ENCODE measurements around the gene MTHFR.

MTHFR gene

GRCh38 chr1:11837767-11838348 lies 32.1 kb upstream of the MTHFR start:
- peaks cover 5 to 100% of the 10 kb centered on the region in 2 experiments; a peak in 2 of 3 replicates for H3K36me3 ChIP-seq (ENCODE audit: control insufficient read depth in 2 of 2, insufficient read depth in 1 of 2, low read length in 2 of 2)
- POLR2A ChIA-PET: interaction anchor here (0.6 to 2.1 kb wide), 2 partner anchors 70 to 490 kb away, joined by 5 to 21 read pairs; no protein-coding TSS in a partner anchor
- TF ChIP-seq ZNF521 (tag by site-specific recombination; IDR thresholded peaks at IDR 0.05) (no peak), KLF1 (tag by site-specific recombination; IDR thresholded peaks at IDR 0.05) (no peak)

GRCh38 chr1:11836955-11837766 lies 31.4 kb upstream of the MTHFR start:
- Histone ChIP-seq H3K4me3 (ENCODE audit: low read depth, low read length) (no peak overlapping the region), H3K4me1 (ENCODE audit: control insufficient read depth, insufficient read depth, low read length) (no peaks in the 10 kb centered on the region), H3K27ac (ENCODE audit: extremely low read depth, low read depth, low read length) (no peak overlapping the region), H3K36me3 (ENCODE audit: control insufficient read depth in 2 of 2, insufficient read depth in 1 of 2, low read length in 2 of 2) (peaks cover 5 to 100% of the 10 kb centered on the region in 2 experiments; a peak in 2 of 3 replicates), H3K9me3 (ENCODE audit: control insufficient read depth, insufficient read depth, low read depth, low read length) (no peaks in the 10 kb centered on the region)
- ChIA-PET CTCF (interaction anchor here (0.6 to 12.5 kb wide), 14 partner anchors 12 to 664 kb away, joined by 3 to 114 read pairs (median 4); no protein-coding TSS in a partner anchor), POLR2A (interaction anchor here (1.3 to 2.1 kb wide), 2 partner anchors 70 to 71 kb away, joined by 3 to 21 read pairs; no protein-coding TSS in a partner anchor)
- TF ChIP-seq ZNF10 (tag by site-specific recombination; IDR thresholded peaks at IDR 0.05) (no peak), PRDM1 (tag by site-specific recombination; IDR thresholded peaks at IDR 0.05) (no peak), EGR2 (tag by site-specific recombination; IDR thresholded peaks at IDR 0.05; ENCODE audit: low read depth) (no peak), ZNF488 (tag by site-specific recombination; IDR thresholded peaks at IDR 0.05) (no peak), KLF16 (tag by site-specific recombination; IDR thresholded peaks at IDR 0.05) (no peak)

More at GRCh38 chr1:11837767-11838348, 32.1 kb upstream of the MTHFR start:
- Histone ChIP-seq H3K4me3 (ENCODE audit: low read depth, low read length) (no peak overlapping the region), H3K9me3 (ENCODE audit: control insufficient read depth, insufficient read depth, low read depth, low read length) (no peaks in the 10 kb centered on the region), H3K4me1 (ENCODE audit: control insufficient read depth, insufficient read depth, low read length) (no peaks in the 10 kb centered on the region), H3K27ac (ENCODE audit: extremely low read depth, low read depth, low read length) (no peak overlapping the region)
- CTCF ChIA-PET: interaction anchor here (0.6 to 12.5 kb wide), 28 partner anchors 9 to 665 kb away, joined by 3 to 114 read pairs (median 3); no protein-coding TSS in a partner anchor

GRCh38 chr1:11835441-11836225 lies 29.9 kb upstream of the MTHFR start:
- TF ChIP-seq PRDM6 (tag by site-specific recombination; IDR thresholded peaks at IDR 0.05) (no peak), ZNF48 (tag by site-specific recombination; IDR thresholded peaks at IDR 0.05) (no peak), ZNF792 (tag by site-specific recombination; IDR thresholded peaks at IDR 0.05) (no peak), ZNF830 (tag by site-specific recombination; IDR thresholded peaks at IDR 0.05; ENCODE audit: low read depth) (no peak), SALL2 (tag by site-specific recombination; IDR thresholded peaks at IDR 0.05; ENCODE audit: borderline replicate concordance) (no peak), GFI1B (tag by site-specific recombination; IDR thresholded peaks at IDR 0.05) (no peak)
- ChIA-PET CTCF (interaction anchor here (0.6 to 12.5 kb wide), 4 partner anchors 32 to 793 kb away, joined by 3 to 114 read pairs (median 4); no protein-coding TSS in a partner anchor), POLR2A (interaction anchor here (0.6 to 1.3 kb wide), 2 partner anchors 22 to 72 kb away, joined by 3 to 5 read pairs; no protein-coding TSS in a partner anchor)
- no peaks in the 10 kb centered on the region for H3K4me1 ChIP-seq (ENCODE audit: control insufficient read depth, insufficient read depth, low read length)
- H3K9me3 ChIP-seq (ENCODE audit: control insufficient read depth, insufficient read depth, low read depth, low read length): no peaks in the 10 kb centered on the region
- peaks cover 5 to 96% of the 10 kb centered on the region in 2 experiments; a peak in 2 of 3 replicates for H3K36me3 ChIP-seq (ENCODE audit: control insufficient read depth in 2 of 2, insufficient read depth in 1 of 2, low read length in 2 of 2)
- no peak overlapping the region for H3K27ac ChIP-seq (ENCODE audit: extremely low read depth, low read depth, low read length)
- no peak overlapping the region for H3K4me3 ChIP-seq (ENCODE audit: low read depth, low read length)

Measured in HEK293 (cell line).